H7 (cell line): ENCODE results near the gene PAK3. TPM values are rescaled to one million over a fixed set of nuclear protein-coding genes. Genes with fewer than 3 reads are reported as not detected.

ENCODE experiments used
- DNase-seq: peaks from one replicate; pipeline ENCODE4 v3.0.0; 2012
- H3K27me3 ChIP-seq: 2 replicates; pipeline ENCODE4 v1.6.0; 2011; ENCODE audit warnings: mild to moderate bottlenecking, low read length; ENCODE audit not compliant: control insufficient read depth, insufficient read depth
- H3K36me3 ChIP-seq: replicated peaks from 2 replicates; pipeline ENCODE4 v1.5.1; 2011; ENCODE audit warnings: low read length; ENCODE audit not compliant: control insufficient read depth, insufficient read depth
- H3K4me3 ChIP-seq: 2 replicates; pipeline ENCODE4 v1.5.1; 2011; ENCODE audit warnings: low read depth, mild to moderate bottlenecking, control low read depth, low read length, moderate library complexity; ENCODE audit not compliant: insufficient read depth
- total RNA-seq: library from RNA; depleted of rRNA; stranded (reverse); fragments of >200 nt; shearing (Covaris generic); gene quantifications from 2 replicates; pipeline ENCODE4 v1.2.3, GENCODE V29; 2014; rRNA removed

The PAK3 gene
- total RNA-seq, result 1.8 and 2.0 TPM in 2 replicates

DNA sequence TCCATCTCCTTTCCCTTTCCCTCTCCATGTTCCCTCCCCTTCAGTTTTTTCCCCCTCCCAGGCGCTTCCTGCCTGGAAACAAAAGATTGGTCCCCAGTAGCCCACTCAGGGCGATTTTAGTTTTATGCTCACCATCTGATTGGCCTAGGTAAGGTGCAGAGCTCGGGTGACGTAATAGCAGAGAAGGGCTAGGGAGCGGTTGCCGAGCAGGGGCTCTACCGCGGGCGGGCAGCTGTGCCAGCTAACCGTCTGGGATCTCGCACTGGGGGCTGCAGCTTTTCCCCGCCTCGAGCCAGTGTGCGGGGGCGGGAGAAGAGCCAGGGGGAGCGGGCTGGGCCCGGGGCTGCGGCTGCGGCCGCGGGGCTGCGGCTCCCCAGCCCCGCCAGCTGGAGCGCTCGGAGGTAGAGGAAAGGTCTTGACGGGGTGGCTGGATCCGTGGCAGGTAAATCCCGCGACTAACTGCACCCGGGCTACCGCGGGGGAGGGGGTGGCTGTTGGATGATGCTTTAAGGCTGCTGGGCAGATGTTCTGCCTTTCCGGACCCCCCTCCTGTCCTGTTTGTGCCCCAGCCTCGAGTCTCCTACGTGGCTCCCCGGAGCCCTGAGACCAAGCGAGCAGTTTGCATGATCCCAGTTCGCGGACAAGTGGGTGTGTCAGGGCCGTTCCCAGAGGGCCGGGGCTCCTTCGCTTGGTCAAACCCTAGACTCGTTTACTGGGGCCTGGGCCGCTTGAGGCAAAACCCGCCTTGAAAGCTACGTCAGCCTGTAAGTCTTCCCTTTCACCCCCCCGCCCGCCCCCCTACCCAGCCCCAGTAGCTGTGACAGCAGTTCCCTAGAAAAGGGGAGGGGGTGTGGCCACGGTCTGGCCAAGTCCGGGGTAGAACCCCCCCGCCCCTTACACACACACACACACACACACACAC, at the start of gene PAK3:
Gene PAK3 (plus strand): TSS at position 218 of the 922 bp plus-strand sequence. CDS start 26,913 bp downstream, outside the sequence.
- DNase-seq, result peak; percentile 77
- Histone ChIP-seq H3K27me3 (peaks cover 6% of the 10 kb centered on the region; the same call in 1 of the 2 replicates), H3K4me3 (peak within 1 kb of the TSS; percentile 90), H3K36me3 (no peaks in the 10 kb centered on the region)

DNA sequence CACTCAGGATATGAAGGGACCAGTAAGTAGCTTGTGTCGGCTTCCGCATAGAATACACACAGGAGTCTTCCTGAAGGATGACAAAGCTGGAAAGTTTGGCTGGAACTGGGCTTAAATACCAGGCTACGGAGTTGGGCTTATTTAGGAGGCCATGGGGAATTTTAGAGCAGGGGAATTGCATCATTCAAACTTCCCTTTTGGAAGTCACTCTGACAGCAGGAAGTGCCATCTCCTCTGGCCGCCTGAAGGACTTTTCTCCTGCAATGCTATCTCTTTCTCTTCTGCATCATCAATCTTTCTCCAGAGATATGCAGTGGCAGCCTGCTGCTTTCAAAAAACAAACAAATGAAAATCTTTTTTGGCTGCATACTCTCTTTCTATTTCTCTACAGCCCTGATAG, 48.4 kb upstream of the PAK3 start:
- Histone ChIP-seq H3K36me3 (no peaks in the 10 kb centered on the region), H3K4me3 (no peak overlapping the region), H3K27me3 (no peaks in the 10 kb centered on the region)
- no peak for DNase-seq

DNA sequence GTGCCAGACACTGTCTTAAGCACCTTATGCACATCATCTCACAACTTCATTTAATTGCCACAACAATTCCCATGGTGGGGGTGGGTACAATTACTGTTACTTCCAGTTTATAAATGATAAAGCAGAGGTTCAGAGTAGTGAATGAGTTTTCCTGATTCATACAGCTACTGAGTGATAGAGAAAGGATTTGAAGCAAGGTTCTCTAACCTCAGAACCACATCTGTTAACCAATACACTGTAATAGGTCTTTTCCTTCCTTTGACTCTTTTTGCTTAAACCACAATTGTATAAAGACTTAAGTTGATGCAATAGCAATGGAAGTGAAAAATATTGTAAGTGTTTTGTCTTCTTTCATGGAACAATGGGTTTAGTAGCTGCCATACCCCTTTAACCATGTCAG, 43.5 kb upstream of the PAK3 start:
- no peak overlapping the region for H3K4me3 ChIP-seq
- H3K27me3 ChIP-seq, result no peaks in the 10 kb centered on the region
- DNase-seq, result no peak
- H3K36me3 ChIP-seq, result no peaks in the 10 kb centered on the region

DNA sequence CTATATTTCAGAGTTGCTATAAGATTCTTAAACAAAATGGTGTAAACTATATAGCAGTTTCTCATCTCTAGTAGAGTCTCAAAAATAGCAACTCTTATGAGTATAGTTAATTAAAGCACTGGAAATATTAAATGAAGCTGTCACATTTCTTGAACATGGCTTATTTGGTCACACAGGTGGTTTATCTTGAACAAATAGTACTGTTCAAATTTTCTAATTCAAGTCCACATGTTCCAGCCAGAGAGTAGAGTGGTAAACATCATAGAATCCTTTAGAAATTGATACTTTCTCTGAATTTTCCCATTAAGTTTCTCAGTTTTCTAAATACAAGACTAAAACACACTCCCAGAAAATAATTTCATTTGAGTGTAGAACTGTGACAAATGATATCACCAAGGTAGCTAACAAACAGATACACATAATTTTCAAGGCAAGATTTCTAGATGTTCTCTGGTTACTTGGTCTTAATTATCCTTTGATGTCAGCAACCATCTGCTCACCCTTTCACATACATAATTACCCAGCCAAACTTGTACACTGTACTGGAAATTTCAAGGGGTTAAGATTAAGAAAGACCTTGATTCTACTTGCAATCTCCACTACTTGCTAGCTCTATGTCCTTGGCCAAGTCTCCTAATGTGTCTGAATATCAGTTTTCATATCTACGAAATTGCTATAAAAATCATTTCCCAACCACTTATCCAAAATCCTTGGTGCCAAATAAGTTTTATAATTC, 24.3 kb upstream of the PAK3 start:
- Histone ChIP-seq H3K27me3 (no peaks in the 10 kb centered on the region), H3K4me3 (no peak overlapping the region), H3K36me3 (no peaks in the 10 kb centered on the region)
- no peak for DNase-seq

DNA sequence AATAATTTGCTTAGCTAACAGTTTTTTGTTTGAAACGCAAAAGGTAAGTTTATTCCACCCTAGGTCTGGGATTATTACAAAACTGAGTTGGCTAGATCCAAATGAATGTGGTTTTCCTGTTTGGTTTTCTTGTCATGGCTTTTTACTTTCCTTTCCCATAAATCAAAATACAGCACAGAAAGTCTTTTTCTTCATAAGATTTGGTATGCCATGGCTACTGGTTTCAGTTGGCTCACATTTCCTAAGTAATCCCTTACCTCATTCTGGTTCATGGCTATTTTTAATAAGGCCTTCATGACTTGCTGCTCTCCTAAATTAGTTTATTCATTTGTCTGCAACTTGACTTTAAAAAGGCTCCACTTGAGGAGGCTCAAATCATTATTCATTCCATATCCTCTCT, 12.9 kb upstream of the PAK3 start:
- no peak for DNase-seq
- Histone ChIP-seq H3K36me3 (no peaks in the 10 kb centered on the region), H3K4me3 (no peak overlapping the region), H3K27me3 (no peaks in the 10 kb centered on the region)

DNA sequence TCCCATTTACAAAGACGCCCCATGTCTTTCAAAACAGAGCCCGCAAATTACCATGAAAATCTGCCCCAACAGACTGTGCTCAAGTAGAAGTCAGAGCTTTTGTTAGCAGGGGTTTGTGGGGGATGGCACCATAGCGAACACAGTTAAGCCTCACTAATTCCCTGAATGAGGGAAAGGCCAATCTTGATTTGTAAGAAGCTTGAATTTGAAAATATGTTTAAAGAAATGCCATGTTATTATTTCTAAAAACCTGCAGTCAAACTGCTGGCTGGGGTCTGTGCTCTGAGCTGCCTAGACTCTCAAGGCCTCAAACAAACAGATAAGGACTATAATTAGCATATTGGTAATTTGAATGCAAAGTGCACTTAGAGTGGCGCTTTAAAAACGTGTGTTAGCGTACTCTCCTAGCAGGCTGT, 9.4 kb upstream of the PAK3 start:
- peak; percentile 20 for DNase-seq
- no peaks in the 10 kb centered on the region for H3K36me3 ChIP-seq
- H3K4me3 ChIP-seq, result no peak overlapping the region
- H3K27me3 ChIP-seq, result no peaks in the 10 kb centered on the region; the same call in 1 of the 2 replicates

DNA sequence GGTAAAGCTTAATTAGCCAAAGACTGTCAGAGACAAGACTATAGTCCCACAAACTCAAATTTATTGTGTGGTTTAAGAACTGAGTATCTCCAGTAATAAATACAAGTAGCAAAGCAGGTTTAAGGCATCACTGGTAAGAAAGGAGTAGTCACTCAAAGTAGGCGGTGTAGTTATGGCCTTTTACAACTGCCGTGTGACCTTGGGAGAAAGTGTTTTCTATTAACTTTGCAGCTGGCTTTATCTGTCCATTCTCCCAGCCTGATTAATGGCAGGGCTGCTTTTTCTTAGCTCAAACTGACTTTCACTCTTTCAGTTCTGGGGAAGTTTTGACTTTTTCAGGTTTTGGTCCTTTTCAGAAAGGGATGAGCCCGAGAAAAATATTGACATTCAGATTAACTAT, 7.4 kb upstream of the PAK3 start:
- no peak overlapping the region for H3K4me3 ChIP-seq
- no peaks in the 10 kb centered on the region for H3K36me3 ChIP-seq
- DNase-seq, result no peak
- peaks cover 2% of the 10 kb centered on the region; the same call in 1 of the 2 replicates for H3K27me3 ChIP-seq

DNA sequence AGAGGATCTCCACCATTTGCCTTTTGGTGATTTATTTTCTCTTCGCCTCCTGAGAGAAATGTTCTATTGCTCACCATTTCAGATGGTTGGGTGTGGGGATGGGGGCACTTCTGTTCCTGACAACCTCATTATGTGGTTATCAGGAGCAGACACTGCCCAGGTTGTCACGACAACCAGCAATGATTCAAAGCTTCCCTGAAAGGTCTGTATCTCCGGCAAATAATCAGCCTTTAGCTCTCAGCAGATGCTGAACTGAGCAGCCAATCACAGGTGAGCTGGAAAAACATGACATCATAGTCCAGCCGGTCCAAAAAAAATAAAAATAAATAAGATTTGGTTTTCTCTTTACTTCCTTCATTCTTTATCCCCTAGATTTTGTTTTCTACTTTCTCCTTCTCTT, 5.5 kb upstream of the PAK3 start:
- no peak overlapping the region for H3K4me3 ChIP-seq
- H3K36me3 ChIP-seq, result no peaks in the 10 kb centered on the region
- DNase-seq, result no peak
- H3K27me3 ChIP-seq, result peaks cover 4% of the 10 kb centered on the region; the same call in 1 of the 2 replicates

DNA sequence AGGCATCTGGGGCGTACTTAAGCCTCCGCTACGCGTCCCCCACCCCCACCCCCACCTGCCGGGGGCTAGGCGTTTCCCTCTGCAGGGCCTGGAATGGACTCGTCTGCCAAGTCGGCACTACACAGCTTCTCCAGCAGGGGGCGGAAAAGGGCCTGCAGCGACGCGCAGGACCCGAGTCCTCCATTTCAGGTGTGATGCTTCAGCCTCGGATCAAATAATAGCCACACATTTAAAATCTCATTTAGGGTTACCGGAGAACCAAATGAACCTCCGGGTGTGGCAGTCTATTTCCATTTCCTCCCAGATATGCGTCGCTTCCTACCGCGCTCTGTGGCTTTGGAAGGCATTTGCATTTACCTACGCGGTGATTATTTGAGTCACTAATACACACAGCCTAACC, 2.9 kb downstream of the PAK3 start:
- Histone ChIP-seq H3K4me3 (peak overlapping the region; percentile 8; the same call in 1 of the 2 replicates), H3K27me3 (0 out of 2 replicates have a peak, but pooled peaks cover 4% of the 10 kb centered on the region), H3K36me3 (no peaks in the 10 kb centered on the region)
- DNase-seq, result peak; percentile 86

DNA sequence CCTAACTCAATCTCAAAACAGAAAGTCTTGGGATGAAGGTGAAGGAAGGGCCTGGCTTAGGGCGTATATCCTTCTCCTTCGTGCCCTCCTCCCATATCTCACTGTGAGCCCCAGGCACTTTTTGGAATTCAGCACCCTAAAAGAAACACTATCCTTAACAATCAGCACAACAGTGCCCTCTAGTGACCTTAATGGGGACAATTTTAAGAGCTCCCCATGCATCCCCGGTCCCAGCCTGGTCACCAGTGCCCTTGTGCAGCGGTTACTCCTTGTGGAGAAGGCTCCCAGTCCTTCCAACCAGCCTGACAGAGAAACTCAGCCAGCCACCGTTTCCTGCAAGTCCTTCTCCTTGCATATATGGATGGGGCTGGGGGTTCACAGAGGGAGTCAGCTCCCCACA, 4.2 kb downstream of the PAK3 start:
- Histone ChIP-seq H3K36me3 (no peaks in the 10 kb centered on the region; the same call in none of the 2 replicates), H3K27me3 (0 out of 2 replicates have a peak, but pooled peaks cover 2% of the 10 kb centered on the region), H3K4me3 (no peak overlapping the region)
- peak; percentile 84 for DNase-seq

DNA sequence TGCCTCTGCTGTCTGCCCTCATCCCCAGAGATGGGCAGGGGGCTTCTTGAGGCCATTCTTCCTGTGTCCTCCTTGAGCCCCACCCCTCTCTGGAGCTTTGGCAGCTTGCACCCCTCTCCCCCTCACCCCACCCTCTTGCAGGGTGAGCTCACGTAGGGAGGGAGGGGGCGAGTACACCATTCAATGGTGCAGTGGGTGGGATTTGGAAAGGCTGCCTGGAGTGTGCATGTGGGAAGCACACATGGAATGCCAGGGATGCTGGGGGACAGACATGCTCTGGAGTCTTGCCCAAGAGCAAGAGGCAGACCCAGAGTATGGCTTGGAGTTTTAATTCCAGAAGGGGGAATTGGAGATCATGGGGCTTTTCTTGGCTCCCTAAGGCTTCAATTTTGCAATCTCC, 5.6 kb downstream of the PAK3 start:
- Histone ChIP-seq H3K4me3 (no peak overlapping the region), H3K36me3 (peaks cover 1% of the 10 kb centered on the region), H3K27me3 (no peaks in the 10 kb centered on the region)
- DNase-seq, result peak; percentile 5

DNA sequence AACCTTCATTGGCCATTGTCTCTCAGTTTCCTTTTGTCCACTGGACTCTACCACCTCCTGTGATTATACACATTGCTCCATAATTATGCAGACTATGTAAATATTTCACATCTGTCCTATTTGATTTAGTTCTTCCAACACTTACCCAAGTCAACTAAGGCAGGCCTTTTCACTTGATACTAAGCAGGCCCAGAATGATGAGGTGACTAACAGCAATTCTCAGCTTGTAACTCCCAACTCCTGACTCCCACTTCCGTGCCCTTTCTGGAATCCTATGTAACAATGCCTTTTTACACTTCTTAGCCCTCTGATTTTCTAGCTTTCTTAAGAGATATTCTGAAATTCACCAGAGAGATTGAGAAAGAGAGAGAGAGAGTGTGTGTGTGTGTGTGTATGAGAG, 6.6 kb downstream of the PAK3 start:
- H3K27me3 ChIP-seq, result no peaks in the 10 kb centered on the region
- H3K4me3 ChIP-seq, result no peak overlapping the region
- H3K36me3 ChIP-seq, result peaks cover 1% of the 10 kb centered on the region
- no peak for DNase-seq

DNA sequence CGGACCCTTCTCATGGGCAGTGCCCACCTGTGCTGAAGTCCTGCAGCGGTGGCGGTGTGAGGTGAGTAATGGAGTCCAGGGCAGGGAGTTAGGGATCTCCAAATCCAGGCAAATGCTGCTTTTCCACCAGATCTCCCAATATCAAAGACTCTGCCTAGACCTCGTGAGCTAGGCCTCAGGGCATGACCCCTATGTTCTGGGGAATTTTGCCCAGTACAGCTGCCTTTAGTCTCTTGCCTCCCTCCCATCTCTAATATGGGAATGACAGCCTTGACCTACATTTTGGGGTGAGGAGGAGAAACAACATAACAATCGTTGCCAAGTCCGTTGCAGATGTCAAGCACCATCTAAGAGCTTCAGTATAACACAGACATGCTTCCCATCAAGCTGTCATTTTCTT, 7.3 kb downstream of the PAK3 start:
- no peak overlapping the region for H3K4me3 ChIP-seq
- peaks cover 1% of the 10 kb centered on the region for H3K36me3 ChIP-seq
- no peaks in the 10 kb centered on the region for H3K27me3 ChIP-seq
- no peak for DNase-seq

DNA sequence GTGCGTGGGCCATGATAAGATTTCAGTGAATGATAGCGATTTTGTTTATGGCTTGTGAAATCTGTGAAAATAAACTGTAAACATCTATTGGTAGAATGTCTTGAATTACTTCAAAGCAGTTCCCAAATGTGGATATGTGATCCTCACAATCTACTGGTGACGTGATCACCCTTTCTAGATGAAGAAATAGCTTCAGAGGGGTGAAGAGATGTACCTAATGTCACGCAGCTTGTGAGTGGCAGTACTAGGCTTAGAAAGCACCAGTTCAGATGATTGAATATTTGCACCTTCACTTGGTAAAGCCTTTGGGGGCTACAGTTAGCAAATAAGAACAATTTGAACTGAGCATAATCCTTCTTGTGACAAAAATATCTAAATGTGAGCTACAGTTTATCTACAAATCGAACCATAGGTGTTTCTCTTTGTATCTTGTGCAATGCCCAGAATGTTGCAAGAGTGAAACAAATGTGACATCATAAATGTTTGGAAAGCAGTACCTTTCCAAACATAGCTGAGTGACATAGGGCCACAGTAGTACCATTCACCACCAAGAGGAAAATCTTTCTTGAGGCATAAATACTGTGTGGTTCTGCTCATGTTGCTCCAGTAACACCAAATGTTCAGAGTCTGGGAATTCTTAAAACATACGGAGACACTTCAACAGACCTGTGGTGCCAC, 14.2 kb downstream of the PAK3 start:
- no peak for DNase-seq
- Histone ChIP-seq H3K36me3 (0 out of 2 replicates have a peak, but pooled peaks cover 1% of the 10 kb centered on the region), H3K4me3 (no peak overlapping the region), H3K27me3 (no peaks in the 10 kb centered on the region)
